C4-2B (cell line): Measurements from ENCODE around the gene CDHR3.

Source experiments
- ZFX ChIP-seq: fragments of 450-650 bp; IDR thresholded peaks from 2 replicates; pipeline ENCODE4 v1.6.1; 2017
- TF ChIP-seq, protein P1 (sequence below): fragments of 450-650 bp; conservative IDR thresholded peaks from 2 replicates; pipeline ENCODE4 v1.5.1; 2017; ENCODE audit warnings: mild to moderate bottlenecking

DNA sequence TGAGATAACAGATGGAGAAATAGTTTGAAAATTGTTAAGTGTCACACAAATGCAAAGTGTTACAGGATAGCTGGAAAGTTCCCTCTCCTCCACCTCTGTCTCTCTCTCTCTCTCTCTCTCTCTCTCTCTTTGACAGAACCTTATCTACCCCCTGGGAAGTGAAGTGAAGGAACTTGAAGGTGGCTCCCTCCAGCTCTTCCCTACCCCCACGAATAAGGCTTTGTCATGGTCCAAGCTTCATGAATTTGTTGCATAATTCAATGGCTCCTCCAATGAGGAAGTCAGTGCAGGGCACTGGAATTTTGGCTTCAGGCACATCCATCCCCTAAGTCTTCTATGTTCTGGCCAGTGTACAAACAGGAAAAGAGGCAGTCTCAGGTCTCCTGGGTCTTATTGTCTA is 66.4 kb downstream of the CDHR3 start:
- TF ChIP-seq, protein P1, sequence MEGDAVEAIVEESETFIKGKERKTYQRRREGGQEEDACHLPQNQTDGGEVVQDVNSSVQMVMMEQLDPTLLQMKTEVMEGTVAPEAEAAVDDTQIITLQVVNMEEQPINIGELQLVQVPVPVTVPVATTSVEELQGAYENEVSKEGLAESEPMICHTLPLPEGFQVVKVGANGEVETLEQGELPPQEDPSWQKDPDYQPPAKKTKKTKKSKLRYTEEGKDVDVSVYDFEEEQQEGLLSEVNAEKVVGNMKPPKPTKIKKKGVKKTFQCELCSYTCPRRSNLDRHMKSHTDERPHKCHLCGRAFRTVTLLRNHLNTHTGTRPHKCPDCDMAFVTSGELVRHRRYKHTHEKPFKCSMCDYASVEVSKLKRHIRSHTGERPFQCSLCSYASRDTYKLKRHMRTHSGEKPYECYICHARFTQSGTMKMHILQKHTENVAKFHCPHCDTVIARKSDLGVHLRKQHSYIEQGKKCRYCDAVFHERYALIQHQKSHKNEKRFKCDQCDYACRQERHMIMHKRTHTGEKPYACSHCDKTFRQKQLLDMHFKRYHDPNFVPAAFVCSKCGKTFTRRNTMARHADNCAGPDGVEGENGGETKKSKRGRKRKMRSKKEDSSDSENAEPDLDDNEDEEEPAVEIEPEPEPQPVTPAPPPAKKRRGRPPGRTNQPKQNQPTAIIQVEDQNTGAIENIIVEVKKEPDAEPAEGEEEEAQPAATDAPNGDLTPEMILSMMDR: no peak
- TF ChIP-seq ZFX: no peak
